PFSK-1 (cell line): ENCODE data around the gene CEP170. TPM values are rescaled to one million over a fixed set of nuclear protein-coding genes. Genes with fewer than 3 reads are reported as not detected.

ENCODE experiments used
- FOXP2 ChIP-seq: optimal IDR thresholded peaks from 2 replicates; pipeline ENCODE3; 2011; ENCODE audit warnings: borderline replicate concordance, control low read depth, inconsistent platforms; ENCODE audit not compliant: insufficient read depth; ENCODE audit errors: extremely low read length, extremely low read depth
- POLR2AphosphoS5 ChIP-seq: IDR thresholded peaks from 2 replicates; pipeline ENCODE4 v1.6.1; 2012; ENCODE audit warnings: low read depth, mild to moderate bottlenecking, control low read depth, low read length, moderate library complexity
- REST ChIP-seq, 2 experiments: IDR thresholded peaks; 2 replicates each; pipeline versions ENCODE4 v1.6.1 to v1.8.0; 2011 to 2012; ENCODE audit warnings: low read depth in 2 of 2, low read length in 2 of 2, control low read depth in 1 of 2, inconsistent platforms in 1 of 2, mild to moderate bottlenecking in 1 of 2, moderate library complexity in 1 of 2; ENCODE audit not compliant: insufficient read depth in 1 of 2
- SIN3A ChIP-seq: IDR thresholded peaks from 2 replicates; pipeline ENCODE4 v1.6.1; 2012; ENCODE audit warnings: mild to moderate bottlenecking, low read length, moderate library complexity, borderline replicate concordance; ENCODE audit not compliant: insufficient read depth
- TAF1 ChIP-seq: IDR thresholded peaks from 2 replicates; pipeline ENCODE4 v1.6.1; 2012; ENCODE audit warnings: low read length, control low read depth, borderline replicate concordance; ENCODE audit not compliant: insufficient read depth
- polyA plus RNA-seq: library from polyadenylated mRNA; unstranded; fragments of >200 nt; gene quantifications from one replicate; pipeline ENCODE4 v1.2.1, GENCODE V29; 2012; ENCODE audit warnings: low read depth, missing spikeins; ENCODE audit not compliant: insufficient read length

CEP170 gene
- polyA plus RNA-seq: 68.6 TPM

GRCh38 chr1:243254927-243255790, at the start of gene CEP170:
Gene CEP170 (minus strand): TSS chr1:243255281. CDS start chr1:243225280, 30,001 bp downstream.
- TF ChIP-seq SIN3A (peak; percentile 47; the same call in 1 of the 2 replicates), POLR2AphosphoS5 (peak; percentile 53), TAF1 (peak; percentile 66; the same call in 1 of the 2 replicates), FOXP2 (no peak), REST (IDR thresholded peaks at IDR 0.05; ENCODE audit: insufficient read depth in 1 of 2, low read depth in 2 of 2, low read length in 2 of 2) (0 out of 4 replicates have a peak, but pooled peaks of 1 of the 2 experiments have one; percentile 12)

DNA sequence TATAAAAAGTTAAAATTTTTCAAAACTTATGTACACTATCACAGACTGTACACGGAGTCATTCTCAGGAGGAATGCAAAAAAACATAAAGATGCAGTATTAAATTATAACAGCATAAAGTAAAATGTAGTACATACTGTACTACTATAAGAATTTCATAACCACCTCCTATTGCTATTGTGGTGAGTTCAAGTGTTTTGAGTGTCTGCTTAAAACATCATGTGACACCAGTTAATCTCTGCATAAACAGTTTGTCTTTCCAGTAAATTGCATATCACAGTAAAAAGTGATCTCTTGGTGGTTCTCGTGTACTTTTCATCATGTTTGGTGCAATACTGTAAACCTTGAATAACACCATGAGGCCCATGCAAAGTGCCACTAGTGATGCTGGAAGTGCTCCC, 46.0 kb upstream of the CEP170 start:
- TF ChIP-seq FOXP2 (no peak), POLR2AphosphoS5 (no peak), SIN3A (no peak), TAF1 (no peak), REST (IDR thresholded peaks at IDR 0.05; ENCODE audit: insufficient read depth in 1 of 2, low read depth in 2 of 2, low read length in 2 of 2) (no peak)

DNA sequence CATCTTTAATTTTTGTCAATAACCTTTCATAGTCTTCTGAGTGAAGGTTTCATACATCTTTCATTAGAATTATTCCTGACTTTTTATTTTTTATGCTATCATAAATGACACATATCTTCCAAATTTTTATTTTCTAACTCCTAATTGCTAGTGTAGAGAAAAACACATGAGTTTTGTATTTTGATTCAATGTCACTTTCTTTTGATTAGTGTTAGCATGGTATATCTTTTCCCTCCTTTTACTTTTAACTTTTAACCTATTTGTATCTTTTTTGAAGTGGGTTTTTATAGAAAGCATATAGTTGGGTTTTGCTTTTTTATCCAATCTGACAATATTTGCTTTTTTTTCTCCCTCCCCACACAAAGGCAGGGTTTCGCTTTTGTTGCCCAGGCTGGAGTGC, 44.0 kb upstream of the CEP170 start:
- no peak for TF ChIP-seq POLR2AphosphoS5
- TF ChIP-seq SIN3A: no peak
- no peak for TF ChIP-seq REST (IDR thresholded peaks at IDR 0.05; ENCODE audit: insufficient read depth in 1 of 2, low read depth in 2 of 2, low read length in 2 of 2)
- no peak for TF ChIP-seq FOXP2
- TF ChIP-seq TAF1: no peak

GRCh38 chr1:243294723-243295121, 39.6 kb upstream of the CEP170 start:
- TF ChIP-seq REST (IDR thresholded peaks at IDR 0.05; ENCODE audit: insufficient read depth in 1 of 2, low read depth in 2 of 2, low read length in 2 of 2) (no peak), SIN3A (no peak), TAF1 (no peak), FOXP2 (no peak), POLR2AphosphoS5 (no peak)
